Omental fat pad (tissue), 4 donors: ENCODE measurements around the gene FSD1. TPM values are rescaled to one million over a fixed set of nuclear protein-coding genes. Genes with fewer than 3 reads are reported as not detected.

Experiments used
- ATAC-seq: fragments of 150-250 bp; one replicate; pipeline ENCODE4 v1.9.1; 2016; ENCODE audit warnings: mild to moderate bottlenecking, moderate library complexity; ENCODE audit not compliant: low FRiP score
- DNase-seq: peaks from one replicate; pipeline ENCODE4 v3.0.0-alpha.2; 2019; ENCODE audit warnings: low spot score
- CTCF ChIP-seq, 3 donors: fragments of 450-650 bp; IDR thresholded peaks; one replicate each; pipeline ENCODE4 v1.5.1; 2016 to 2017; ENCODE audit warnings: antibody characterized with exemption in 3 of 3, mild to moderate bottlenecking in 3 of 3, moderate library complexity in 2 of 3
- total RNA-seq, 4 donors: library from RNA; depleted of rRNA; stranded (reverse); fragments of >200 nt; gene quantifications; one replicate each; pipeline ENCODE4 v1.1.0, GENCODE V29; 2016

The FSD1 gene
- not detected for total RNA-seq

- no peak for ATAC-seq
- no peak for DNase-seq
- TF ChIP-seq CTCF (IDR thresholded peaks at IDR 0.05), result no peak
Measured at GRCh38 chr19:4304538-4305256, at the start of gene FSD1. FSD1 (plus strand) TSS chr19:4304598; CDS start chr19:4304747, 149 bp downstream.

- DNase-seq (no peak), ATAC-seq (no peak)
- TF ChIP-seq CTCF (IDR thresholded peaks at IDR 0.05), result no peak
Measured at GRCh38 chr19:4256563-4256962, 47.8 kb upstream of the FSD1 start.

GRCh38 chr19:4257025-4257424 is 47.4 kb upstream of the FSD1 start:
- TF ChIP-seq CTCF (IDR thresholded peaks at IDR 0.05), result no peak
- DNase-seq (no peak), ATAC-seq (no peak)

GRCh38 chr19:4258181-4258580 is 46.2 kb upstream of the FSD1 start:
- DNase-seq (no peak), ATAC-seq (no peak)
- no peak for TF ChIP-seq CTCF (IDR thresholded peaks at IDR 0.05)

DNA sequence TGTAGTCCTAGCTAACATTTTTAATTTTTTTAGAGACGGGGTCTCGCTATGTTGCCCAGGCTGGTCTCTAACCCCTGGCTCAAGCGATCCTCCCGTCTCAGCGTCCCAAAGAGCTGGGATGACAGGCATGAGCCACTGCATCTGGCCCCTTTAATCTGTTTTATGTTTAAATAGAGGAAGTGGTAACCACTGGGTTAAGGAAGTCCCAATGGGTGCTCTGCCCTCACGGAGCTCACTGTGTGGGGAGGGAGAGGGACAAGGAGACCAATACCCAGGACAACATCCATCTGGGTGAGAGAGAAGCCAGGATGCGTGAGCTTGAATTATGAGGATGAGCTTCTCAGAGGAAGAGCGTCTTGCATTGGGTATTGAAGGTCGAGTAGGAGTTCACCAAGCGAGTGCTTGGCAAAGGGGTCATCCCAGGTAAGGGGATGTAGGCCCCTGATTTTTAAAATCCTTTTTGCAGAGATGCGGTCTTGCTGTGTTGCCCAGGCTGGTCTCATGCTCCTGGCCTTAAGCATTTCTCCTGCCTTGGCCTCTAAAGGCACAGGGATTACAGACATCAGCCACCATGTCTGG is 43.7 kb upstream of the FSD1 start:
- no peak for ATAC-seq
- DNase-seq, result no peak
- no peak for TF ChIP-seq CTCF (IDR thresholded peaks at IDR 0.05)

- DNase-seq (no peak), ATAC-seq (no peak)
- no peak for TF ChIP-seq CTCF (IDR thresholded peaks at IDR 0.05)
Measured at GRCh38 chr19:4264812-4265211, 39.6 kb upstream of the FSD1 start.
